Inferior parietal cortex (tissue), 1 donor: ENCODE results near the gene CDRT4.
"Not testable (repeated sequence)": the region's sequence is repeated elsewhere in the genome, so short reads cannot be mapped to it uniquely, and the experiment has no call there.

ENCODE experiments used
- DNase-seq: peaks from one replicate; pipeline ENCODE4 v3.0.0-alpha.2; 2016; ENCODE audit errors: extremely low spot score

The CDRT4 gene

DNA sequence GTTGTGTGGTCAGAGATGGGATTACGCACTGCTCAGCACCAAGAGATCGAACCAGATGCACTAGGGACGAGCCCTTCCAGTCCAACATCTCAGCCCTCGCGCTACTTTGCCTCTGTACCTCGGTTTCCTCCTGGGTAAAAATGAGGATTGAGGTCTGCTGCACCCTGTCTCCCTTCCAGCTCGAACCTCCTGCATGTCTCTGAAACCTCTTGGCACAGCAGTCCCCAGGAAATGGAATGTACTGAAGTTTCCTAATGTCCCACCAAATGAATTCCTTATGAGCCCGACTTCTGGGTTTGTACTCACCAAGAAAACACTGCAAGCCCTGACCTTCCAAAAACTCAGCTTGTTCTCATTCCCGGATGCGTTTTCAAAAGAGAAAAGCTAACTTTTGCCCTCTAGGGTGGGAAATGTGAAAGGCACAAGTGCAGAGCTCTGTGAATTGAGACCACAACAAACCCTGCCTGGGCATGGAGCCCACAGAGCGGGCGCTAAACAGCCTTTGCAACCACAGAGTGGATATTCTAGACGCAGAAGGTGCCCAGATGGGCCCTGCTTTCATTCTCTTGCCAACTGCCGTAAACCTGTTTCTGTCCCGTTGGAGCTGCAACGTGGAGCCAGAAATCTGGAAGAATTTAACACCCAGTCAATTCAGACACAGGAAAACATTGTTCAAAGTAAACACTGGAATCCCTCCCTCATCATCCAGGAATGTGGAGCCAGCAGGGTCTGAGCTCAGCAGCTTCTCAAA lies 10.3 kb downstream of the CDRT4 start:
- peak; percentile 77 for DNase-seq

DNA sequence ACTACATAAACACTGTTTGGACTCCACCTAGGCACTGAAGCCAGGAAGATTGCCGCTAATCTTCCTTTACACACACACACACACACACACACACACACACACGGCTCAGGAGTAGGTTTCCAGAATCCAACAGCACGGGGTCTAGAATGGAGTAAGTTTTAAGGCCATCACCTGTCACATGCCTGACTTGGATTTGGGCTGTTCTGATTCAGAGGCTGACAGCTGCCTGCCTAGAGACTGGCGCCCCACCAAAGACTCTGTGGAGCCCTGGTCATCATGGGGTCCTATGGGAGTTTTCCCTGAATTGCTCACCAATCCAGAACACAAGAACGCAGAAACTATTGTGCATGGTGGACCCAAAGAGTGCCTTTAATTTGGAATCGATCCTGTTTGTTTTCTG lies 10.9 kb downstream of the CDRT4 start:
- DNase-seq = no peak

DNA sequence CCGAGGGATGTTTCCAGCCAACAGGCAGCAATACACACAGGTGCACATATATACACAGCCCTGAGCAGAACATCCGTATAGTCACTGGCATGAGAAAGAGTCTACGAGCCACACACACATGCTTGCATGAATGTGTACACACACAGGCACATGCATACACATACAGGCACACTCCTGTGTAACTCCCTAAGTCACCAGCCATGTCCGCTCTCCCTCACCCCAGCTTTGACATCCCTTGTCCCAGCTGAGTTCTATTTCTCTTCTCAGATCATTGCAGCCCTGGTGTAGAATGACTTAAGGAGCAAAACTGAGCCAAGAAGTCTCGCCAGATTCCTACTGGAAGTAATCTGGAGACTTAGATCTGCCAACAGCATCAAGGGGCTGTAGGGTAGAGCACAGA lies 13.1 kb downstream of the CDRT4 start:
- no peak for DNase-seq

DNA sequence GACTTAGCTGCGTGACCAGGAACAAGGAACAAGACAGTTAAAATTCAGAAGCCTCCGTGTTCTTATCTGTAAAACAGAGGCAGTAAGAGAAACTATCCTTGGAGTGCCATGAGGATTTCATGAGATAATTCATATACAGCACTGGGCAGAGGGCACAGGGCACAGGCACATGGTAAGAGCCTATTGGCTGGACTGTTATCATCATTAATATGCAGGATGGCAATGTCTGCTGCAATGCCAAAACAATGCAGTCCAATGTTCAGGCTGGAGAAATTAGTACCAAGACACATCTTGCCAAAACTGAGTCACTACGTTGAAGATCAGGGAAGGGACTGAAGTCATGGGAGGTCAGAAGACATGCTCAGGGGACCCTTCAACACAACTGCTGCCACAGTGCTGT lies 13.6 kb downstream of the CDRT4 start:
- DNase-seq = peak; percentile 59

DNA sequence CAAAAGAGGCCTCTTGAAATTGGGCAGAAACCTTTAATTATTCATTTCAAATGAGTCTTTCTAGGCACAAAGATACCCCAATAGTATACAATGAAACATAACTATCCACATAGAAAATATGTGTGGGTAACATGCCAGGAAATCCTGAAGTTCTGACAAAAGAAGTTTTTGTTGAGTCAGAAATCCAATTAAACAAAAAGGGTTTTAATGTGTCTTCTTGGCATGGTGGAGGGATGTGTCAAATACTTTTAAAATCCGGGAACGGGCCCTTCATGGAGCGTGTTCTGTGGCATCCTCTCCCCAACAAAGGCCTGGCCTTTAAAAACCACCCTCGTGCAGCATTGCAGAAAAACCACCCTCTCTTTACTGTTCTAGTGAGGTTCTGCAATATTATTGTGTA lies 14.2 kb downstream of the CDRT4 start:
- DNase-seq = no peak

DNA sequence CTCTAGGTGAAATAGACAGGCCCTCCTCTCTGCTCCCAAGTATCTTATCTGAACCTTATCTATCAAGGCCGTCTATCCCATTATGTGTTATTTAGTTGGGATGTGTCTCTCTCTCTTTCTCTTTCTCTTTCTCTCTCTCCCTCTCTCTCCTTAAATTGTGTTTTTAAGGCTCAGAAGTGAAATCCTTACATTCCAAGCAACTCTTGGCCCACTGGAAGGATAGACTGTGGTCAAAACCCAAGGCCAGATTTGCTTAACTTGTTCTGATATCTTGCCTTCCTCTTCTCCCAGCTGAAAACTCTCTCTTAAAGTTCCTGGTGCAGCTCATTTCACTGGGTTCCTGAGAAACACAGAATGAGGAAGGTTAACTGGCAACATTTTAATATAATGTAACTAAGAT lies 14.7 kb downstream of the CDRT4 start:
- DNase-seq = no peak

DNA sequence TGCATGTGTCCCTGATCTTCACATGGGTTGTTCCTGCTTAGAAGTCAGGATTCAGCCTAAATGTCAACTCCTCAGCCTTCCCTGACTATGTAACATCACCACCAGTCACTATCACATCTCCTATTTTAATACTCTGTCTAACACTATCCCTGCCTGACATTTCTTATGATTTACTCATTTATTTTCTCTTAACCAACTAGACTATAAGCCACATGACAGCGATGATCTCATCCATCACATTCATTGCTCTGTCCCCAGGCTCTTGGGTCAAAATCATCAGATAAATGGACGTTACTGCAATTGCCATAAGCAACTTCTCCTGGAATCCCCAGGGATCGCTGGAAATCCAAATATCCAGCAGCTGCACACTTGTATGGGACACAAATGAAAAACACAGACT lies 15.7 kb downstream of the CDRT4 start:
- no peak for DNase-seq

DNA sequence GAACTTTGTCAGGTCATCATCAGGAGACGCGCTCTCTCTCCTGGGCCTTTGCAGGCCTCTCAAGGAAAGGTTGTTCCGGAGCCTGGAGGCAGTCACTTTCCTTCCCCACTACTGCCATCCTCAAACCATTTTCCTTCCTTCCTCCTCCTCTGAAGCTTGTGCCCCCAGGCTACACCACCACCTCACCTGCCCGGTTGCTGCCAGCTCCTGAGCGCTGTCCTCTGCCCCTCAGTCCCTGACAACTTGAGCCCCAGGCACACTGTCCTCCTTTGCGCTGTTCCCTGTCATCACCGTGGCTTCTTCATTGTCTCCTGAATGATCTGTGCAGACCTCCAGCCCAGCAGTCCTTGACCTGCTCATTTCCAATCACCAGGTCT lies 18.9 kb downstream of the CDRT4 start:
- no peak for DNase-seq

DNA sequence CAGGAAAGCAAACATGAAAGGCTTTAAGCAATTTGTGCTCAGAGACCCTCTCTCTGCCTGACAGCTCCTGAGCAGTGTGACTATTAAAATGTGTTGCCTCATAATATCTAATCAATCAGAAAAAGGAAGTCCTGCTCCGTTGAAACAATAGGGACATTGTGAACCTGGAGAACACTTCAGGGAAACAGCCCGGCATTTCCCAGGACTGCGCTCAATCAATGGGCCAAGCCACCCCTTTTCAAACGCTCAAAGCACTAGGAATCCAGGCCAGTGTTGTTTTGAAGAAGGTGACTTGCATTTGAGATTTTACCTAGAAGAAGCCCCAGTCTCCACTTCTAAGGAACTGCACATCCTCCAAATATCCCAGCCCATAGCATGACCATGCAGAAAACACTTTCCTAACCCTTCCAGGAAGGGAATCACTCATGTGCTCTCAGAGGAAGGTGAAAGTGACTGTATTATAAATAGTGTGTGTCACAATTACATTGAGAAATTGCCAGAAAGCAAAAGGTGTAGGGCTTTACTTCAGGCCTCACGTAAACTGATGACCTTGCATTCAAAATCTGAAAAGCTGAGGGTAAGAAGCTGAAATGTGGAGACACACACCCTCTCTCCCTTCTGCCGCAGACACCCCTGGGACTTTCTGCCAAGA lies 19.4 kb downstream of the CDRT4 start:
- no peak for DNase-seq

DNA sequence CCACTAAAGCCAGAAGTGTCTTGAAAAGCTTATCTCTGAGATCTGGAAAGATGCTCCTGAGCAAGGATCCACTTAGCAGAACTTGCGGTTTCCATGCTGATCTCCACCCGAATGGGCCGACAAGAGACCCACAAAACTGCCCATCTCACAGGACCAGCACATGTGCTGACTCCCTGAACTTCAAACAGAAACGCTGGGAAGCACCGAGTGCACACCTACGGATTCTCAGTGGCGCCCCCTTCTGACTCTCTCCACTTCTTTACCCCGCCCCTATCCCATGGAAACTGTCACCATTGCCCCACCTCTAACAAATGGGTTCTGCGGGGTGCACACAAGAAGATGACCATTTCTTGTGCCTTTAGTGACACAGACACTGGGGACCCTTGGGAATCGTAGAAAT lies 21.4 kb downstream of the CDRT4 start:
- DNase-seq = no peak

DNA sequence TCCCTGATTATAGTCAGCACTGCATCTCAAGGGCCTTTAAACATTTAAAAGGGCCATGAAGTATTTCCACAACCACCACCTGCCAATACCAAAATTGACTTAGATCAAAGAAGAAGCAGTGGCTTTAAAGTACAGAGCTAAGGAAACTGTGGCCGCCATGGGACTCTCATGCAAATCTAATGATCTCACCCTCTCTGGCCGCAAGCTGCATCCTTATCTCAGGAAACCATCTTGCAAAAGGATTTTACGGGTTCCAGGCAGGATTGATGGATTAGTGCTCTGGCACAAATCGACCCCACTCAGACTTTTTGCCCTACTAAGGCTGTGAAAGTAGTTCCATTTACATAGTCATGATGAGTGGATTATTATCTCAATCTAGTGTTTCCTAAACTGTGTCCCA lies 22.6 kb downstream of the CDRT4 start:
- DNase-seq = no peak

DNA sequence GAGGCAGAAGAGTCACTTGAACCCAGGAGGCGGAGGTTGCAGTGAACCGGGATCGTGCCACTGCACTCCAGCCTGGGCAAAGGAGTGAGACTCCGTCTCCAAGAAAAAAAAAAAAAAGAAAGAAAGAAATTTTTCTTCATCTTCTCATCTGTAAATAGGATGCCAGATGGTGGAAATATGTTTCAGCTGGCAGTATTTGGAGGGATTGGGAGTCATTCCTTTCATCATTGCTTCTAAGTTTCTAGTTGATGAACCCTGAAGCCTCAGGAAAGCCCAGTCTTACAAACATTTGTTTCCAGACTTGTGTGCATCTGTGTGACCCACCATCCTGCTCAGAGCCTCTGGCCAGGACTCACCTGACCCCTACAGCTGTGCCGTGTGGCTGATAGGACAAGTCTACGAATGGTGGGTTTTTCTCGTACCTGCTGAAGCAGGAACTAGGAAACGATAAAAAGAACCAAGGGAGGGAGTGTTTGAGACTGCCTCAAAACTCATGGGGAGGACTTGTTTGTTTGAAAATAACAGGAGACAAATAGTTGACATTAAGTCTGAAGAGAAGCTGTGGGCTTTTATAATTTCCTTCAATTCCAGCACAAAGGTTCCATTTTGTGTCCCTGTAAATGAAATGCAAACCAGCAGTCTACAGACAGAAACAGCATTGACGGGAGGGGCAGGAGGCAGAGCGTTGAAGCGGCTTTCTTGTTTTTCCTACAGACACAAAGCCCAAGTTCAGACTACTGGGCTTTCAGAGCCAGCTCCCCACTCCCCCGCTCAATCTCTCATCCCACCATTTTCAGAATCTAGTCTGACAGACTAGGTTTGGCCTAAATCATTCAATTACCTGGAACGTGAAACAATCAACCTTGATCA lies 24.9 kb downstream of the CDRT4 start:
- DNase-seq = peak; percentile 63

DNA sequence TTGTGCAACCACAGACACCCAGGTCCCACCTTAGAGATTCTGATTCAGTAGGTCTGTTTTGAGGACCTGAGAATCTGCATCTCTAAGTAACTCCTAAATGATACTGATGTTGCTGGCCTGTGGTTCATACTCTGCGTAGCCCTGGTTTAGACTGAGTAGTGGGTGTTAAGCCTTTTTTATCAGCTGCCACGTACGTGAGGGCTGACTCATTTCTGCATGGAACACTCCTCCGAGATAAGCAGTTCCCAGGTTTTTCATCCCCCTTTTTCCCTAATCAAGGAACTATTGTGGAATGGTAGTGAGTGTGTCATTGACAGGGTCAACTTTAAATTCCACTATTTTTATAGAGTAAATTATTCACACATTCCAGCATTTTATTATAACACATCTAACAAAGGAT lies 26.1 kb downstream of the CDRT4 start:
- no peak for DNase-seq

DNA sequence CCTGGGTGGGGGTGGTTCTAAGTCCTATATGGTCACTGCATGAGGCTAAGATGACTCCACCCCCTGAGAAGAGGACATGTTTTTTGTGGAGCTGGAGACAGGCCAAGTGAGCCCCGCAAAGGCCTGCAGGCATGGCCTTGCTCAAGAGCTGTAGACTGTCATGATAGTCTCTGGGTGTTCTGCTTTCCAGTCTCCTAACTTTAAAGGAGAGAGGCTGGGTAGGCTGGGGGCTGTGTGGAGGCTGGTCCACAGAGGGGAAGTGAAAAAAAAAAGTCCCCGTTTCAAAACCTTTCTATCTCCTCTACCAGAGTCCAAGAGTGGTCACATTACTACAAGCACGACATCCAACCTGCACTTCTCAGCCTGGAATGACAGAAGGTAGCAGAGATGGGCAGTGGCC lies 27.1 kb downstream of the CDRT4 start:
- no peak for DNase-seq

DNA sequence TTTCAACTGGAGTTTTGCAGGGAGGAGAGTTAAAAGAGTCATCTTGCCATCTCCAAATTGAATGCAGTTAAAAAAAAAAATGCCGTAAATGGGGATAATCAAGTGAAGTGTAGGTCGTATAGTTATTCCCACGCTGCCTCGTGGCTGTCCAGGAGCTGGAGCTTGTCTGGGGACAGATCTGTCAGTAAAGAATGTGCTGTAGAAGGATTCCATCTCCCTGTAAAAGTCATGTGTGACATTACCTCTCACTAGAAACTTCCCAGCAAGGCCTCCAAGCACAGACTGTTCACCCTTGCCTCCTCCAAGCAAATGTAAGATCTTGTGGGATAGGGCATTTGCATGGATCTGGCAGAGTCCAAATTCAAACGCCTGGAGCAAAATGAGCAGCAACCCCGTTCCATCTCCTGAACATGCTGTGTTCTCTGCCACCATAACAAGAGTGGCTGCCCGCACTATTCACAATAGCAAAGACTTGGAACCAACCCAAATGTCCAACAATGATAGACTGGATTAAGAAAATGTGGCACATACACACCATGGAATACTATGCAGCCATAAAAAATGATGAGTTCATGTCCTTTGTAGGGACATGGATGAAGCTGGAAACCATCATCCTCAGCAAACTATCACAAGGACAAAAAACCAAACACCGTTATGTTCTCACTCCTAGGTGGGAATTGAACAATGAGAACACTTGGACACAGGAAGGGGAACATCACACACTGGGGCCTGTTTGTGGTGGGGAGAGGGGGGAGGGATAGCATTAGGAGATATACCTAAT lies 28.0 kb downstream of the CDRT4 start:
- DNase-seq = not testable (repeated sequence)

DNA sequence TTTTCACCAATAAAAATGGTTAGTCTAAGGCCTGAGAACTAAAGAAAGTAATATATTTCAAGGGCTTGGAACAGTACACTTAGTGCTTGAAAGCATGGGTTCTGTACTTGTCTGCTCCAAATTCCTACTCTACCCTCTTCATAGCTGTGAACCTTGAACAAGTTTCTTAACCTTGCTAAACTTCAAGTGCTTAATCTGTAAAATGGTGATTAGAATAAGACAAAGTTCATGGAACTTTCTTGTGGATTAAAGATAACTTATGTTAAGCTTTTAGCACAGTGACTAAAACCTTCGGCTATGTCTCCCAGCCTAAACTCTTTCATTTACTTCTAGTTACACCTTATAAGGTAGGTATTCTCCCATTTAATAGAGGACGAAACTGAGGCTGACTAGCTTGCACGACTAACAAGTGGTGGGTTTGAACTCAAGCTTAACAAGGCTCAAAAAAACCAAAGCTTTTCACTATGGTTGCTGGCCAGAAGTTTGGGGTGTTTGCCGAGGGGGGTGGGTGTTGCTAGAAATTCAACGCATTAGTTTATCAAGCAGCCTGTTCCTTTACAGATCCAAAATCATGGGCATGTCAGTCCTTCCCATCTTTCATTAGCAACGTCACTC lies 28.8 kb downstream of the CDRT4 start:
- no peak for DNase-seq

DNA sequence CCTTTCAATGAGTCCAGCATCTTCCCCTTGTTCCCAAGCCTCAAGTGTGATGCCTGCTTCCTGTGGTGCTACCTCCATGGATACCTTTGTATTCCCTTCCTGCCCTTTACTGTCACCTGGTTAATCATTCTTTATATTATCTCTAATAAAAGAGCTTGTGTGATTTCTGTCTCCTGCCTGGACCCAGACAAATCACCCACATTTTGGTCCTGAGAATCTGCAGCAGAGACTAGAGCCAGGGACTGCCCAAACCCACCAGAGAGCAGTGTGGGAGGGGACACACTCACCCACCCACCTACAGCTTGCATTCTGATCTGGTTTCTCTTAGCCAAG lies 30.2 kb downstream of the CDRT4 start:
- DNase-seq = no peak

DNA sequence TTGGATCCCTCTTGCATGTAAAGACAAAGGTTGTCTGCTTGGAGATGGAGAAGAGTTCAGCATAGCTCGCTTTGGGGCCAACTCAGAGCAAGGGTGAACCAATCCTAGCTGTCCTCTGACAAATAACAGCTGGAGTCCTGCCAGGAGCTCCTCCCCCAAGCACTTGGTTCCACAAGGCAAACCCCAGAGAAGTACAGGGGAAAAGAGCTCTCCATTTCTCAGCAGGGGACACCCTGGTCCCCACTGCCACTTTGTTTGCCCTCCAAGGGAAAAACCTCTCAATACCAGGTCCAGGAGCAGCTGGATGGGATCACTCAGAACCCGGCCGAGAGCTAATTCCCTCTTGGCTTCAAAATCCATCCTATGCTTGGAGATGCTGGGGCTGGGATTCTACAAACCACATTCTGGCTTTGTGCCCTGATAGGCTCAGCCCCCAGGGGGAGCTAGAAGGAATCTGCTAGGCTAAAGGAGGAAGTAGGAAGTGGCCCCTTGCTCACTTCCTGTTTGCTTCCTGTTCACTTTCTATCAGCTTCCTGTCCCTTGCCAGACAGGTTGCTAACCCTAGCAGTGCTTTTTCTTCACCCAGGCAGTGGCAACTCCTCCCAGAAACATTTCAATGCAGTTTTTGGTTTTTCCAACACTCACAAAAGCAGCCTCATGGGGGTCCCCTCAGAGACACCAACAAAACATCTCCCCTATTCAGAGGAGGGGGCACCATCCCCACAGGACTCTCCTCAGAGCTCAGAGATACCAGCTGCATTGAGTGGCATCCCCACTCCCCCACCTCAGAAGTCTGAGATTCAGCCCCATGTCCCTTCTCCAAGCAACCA lies 30.7 kb downstream of the CDRT4 start:
- DNase-seq = peak; percentile 60

DNA sequence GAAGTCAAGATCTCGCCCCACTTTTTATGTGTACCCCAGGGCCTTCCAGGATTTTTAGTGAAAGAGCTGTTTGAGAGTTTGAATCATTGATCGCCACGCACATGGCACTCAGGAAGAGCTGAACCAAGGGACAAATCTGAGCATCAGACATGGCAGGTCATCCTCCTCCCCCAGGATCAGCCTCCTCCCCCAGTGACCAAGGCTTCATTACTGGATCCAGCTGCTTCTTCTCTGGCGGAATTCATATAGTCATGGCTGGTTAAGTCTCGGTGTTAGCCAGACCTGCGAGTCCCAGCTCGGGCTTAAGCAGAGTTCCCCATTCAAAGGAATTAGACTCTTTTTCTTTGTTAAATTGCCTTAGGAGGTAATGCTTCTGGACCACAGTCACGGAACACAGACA lies 32.5 kb downstream of the CDRT4 start:
- no peak for DNase-seq

DNA sequence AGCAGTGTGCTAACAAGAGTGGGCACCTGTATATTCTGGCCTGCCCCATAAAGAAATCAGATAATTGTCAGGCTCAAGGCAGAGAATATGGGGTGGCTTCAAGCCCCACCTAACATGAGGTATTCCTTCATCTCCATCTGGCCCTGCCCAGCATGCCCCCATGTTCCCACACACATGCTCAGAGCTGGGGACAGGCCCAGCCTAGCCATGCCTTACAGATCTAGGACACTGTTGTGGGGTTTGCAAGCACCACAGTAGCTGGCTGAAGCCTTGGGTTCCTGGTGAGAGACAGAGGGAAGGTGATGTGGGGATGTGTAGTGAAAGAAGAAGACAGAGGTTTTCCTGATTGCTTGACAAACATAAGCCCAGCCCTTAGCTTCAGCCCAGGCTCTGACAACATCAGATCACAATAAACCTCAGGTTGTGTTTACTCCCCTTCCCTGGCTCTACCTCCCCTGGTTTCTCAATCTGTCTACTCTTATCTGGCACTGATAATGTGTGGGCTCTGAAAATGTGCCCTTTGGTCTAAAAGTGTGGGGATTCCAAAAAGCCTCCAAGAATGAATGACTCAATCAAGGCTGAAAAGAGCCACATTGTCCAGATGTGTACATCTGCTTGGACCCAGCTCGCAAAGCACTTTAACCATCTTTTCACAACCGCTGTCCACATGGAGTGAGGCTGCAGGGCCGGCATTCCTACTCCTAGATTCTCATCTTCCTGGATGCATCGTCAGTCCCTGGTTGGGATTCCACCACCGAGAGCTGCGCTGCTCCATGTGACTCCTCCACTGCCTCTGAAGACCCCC lies 34.4 kb downstream of the CDRT4 start:
- DNase-seq = no peak
